Urothelium cell line (cell line): ENCODE results near the gene TARM1.
"Not testable (repeated sequence)": the region's sequence is repeated elsewhere in the genome, so short reads cannot be mapped to it uniquely, and the experiment has no call there.

Source experiments
- DNase-seq: peaks from one replicate; pipeline ENCODE4 v3.0.0; 2011; ENCODE audit warnings: low spot score, mixed read lengths
- FAIRE-seq: peaks from 2 replicates; lab custom pipeline; 2011; peaks lifted over from hg19 to GRCh38; lab: Jason Lieb, UNC

TARM1 gene

DNA sequence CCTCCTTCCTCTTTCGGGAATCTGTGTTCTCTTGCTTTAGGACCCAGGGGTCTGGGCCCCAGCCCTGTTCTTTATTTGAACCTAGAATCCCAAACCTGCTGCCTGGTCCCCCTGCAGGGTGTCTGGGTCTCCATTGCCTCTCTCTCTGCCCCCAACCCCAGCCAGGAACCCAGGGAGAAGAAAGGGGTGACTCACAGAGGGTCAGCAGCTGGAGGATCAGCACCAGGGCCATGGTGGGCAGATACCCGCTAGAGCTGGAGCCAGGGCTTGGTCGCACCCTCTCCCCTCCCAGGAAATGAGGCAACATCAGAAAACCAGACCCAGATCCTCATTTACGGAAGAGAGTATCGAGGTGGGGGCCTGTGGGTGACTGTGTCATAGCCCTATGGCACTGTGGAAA is 19.4 kb upstream of the TARM1 start, which contains the start of gene OSCAR:
Gene OSCAR (minus strand): TSS at position 243 of the 400 bp plus-strand sequence. CDS start 11 bp downstream, at position 232.
- no peak for DNase-seq
- no peak for FAIRE-seq

DNA sequence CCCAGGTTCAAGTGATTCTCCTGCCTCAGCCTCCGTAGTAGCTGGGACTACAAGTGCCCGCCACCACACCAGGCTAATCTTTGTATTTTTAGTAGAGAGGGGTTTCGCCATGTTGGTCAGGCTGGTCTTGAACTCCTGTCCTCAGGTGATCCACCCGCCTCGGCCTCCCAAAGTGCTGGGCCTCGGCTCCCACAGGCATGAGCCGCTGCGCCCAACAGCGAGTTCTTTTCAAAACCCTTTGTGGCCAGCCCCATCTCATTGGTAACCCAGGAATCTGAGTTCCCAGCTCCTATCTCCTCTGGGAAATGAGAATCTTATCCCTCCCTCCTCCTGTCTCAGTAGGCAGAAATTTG is 18.7 kb upstream of the TARM1 start:
- not testable (repeated sequence) for FAIRE-seq

GRCh38 chr19:54099190-54099902 is 18.2 kb upstream of the TARM1 start:
- no peak for DNase-seq
- FAIRE-seq = no peak

More for the DNA sequence above, 18.7 kb upstream of the TARM1 start:
- not testable (repeated sequence) for DNase-seq

- peak; percentile 45 for DNase-seq
- FAIRE-seq = no peak
Observed at GRCh38 chr19:54096617-54097106, 15.5 kb upstream of the TARM1 start.

GRCh38 chr19:54095859-54096616 is 14.9 kb upstream of the TARM1 start:
- not testable (repeated sequence) for FAIRE-seq, DNase-seq

DNA sequence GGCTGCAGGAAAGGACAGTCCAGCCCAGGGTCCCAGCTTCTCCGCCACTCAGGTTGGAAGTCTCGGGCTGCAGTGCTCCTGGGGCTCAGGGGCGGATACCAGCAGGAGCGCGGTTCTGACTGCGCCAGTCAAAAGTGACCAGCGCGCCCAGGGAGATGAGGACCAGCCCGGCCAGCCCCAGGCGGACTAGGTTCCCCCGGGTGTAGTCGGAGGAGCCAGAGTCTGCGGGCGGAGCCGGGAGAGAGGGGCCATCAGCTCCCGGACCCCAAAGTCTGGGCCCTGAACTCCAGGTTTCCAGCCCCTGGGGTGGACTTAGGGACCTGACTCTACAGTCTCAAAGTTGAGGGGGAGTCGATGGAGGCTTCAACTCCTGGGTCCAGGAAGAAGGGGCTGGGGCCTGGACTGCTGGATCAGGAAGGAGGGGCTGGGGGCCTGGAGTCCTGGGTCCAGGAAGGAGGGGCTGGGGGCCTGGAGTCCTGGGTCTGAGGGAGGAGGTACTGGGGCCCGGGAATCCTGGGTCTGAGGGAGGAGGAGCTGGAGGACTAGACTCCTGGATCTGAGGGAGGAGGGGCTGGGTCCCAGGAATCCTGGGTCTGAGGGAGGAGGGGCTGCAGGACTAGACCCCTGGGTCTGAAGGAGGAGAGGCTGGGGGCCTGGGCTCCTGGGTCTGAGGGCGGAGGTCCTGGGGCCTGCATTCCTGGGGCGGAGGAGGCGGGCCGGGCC is 14.1 kb upstream of the TARM1 start:
- FAIRE-seq = no peak

GRCh38 chr19:54094426-54095000 is 13.3 kb upstream of the TARM1 start:
- DNase-seq (no peak), FAIRE-seq (no peak)

More for the DNA sequence above, 14.1 kb upstream of the TARM1 start:
- no peak for DNase-seq

GRCh38 chr19:54084410-54084809 is 3.2 kb upstream of the TARM1 start:
- no peak for FAIRE-seq
- DNase-seq = no peak

- DNase-seq (no peak), FAIRE-seq (no peak)
Observed at GRCh38 chr19:54077334-54077733, 3.8 kb downstream of the TARM1 start.

DNA sequence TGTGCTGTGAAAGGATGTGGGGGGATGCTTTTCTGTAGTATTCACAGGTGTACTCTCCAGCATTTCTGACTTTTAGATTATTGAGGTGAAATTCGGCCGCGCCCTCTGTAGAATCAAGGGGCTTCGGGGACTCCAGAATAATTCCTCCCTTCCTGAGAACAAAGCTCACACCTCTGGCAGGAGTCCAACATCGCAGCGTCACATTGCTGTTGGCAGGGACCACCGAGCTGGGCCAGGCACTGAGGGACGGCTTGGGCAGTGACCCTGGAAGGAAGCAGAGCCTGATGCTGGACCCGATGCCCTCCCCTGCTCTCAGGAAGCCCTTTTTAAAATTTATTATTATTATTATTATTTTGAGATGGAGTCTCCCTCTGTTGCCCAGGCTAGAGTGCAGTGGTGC is 6.3 kb downstream of the TARM1 start:
- FAIRE-seq = no peak

DNA sequence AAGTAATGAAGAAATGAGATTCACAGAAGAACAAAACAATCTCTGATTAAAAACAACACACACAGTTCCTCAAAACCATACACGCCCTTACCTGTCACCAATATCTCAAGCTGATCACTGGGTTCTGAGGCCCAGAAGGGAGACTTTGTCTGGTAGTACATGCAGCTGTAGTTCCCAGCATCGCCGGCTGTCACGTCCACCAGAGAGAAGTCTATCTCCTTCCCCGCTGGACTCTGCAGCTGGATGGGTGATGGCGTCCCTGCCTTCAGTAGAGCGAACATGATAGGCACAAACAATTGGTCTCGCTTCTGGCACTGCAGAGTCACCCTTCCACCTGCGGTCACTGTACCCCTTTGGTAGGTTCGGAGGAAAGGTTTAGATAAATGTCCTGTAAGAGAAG is 7.3 kb downstream of the TARM1 start:
- FAIRE-seq (no peak), DNase-seq (no peak)

More for the DNA sequence above, 6.3 kb downstream of the TARM1 start:
- DNase-seq = no peak

DNA sequence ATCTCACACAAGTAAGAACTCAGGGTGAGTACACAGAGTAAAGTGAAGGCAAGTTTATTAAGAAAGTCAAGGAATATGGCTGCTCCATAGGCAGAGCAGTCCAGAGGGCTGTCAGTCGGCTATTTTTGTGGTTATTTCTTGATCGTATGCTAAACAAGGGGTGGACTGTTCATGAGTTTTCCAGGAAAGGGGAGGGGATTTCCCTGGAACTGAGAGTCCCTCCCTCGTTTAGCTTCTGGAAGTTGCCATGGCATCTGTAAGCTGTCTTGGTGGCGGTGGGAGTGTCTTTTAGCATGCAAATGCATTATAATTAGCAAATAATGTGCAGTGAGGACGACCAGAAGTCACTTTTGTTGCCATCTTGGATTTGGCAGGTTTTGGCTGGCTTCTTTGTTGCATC is 11.7 kb downstream of the TARM1 start:
- no peak for FAIRE-seq

GRCh38 chr19:54063350-54064116 is 17.6 kb downstream of the TARM1 start, which contains the start of gene VSTM1:
VSTM1 (minus strand) TSS chr19:54063897; CDS start chr19:54063777, 120 bp downstream.
- FAIRE-seq (no peak), DNase-seq (no peak)

More for the DNA sequence above, 11.7 kb downstream of the TARM1 start:
- no peak for DNase-seq

DNA sequence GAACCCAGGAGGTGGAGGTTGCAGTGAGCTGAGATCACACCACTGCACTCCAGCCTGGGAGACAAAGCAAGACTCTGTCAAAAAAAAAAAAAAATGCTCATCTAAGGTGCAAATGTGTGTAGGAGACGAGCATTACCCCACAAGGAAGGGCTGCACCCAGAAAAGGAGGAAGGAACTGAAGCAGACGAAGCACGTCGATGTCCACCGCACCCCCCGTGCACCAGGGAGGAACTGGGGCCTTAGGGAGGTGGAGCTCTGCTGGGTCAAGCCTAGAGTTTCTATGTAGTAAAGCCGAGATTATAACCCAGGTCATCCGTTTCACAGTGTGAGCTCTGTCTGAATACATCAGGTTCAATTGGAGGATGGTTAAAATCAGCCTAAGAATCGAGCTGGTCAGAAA is 18.5 kb downstream of the TARM1 start:
- FAIRE-seq (no peak), DNase-seq (no peak)

- DNase-seq = no peak
- no peak for FAIRE-seq
Observed at GRCh38 chr19:54047616-54048015, 33.5 kb downstream of the TARM1 start.

GRCh38 chr19:54045771-54046170 is 35.4 kb downstream of the TARM1 start:
- DNase-seq (no peak), FAIRE-seq (no peak)

- DNase-seq (no peak), FAIRE-seq (no peak)
Observed at GRCh38 chr19:54042989-54043388, 38.2 kb downstream of the TARM1 start.

DNA sequence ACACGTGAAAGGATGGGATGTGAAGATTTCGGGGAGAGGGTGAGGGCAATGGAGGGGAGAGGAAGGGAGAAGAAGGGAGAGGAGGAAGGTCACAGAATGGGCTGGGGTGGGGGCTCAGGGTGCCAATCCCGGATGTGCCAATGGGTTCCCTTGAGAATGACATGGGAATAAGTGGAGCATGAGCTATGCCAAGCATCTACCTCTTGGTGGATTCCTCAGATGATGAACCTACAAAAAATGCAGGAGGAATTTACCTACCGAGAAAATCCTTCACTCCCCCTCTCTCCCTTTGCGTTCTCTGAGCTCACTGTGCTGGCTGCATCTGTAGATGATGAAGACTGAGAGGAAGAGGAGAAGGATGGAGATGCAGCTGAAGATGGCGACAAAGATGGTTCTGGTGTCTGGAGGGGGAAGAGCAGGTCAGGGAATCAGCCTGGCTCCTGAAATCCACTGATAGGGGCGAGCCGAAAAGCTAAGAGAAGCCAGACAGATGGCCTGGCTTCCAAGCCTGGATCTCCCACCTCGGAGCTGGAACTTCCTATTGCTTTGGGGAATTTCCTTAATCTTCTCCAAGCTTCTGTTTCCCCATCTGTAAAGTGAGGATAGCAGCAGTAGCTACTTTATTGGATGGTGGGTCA is 39.1 kb downstream of the TARM1 start:
- FAIRE-seq (peak; percentile 89), DNase-seq (peak; percentile 76)

- no peak for DNase-seq
- no peak for FAIRE-seq
Observed at GRCh38 chr19:54040003-54040402, 41.2 kb downstream of the TARM1 start.
